Cardiac muscle cell (in vitro differentiated cells and primary cell): Measurements from ENCODE around the gene ZP4. TPM values are rescaled to one million over a fixed set of nuclear protein-coding genes. Genes with fewer than 3 reads are reported as not detected.

Experiments
- DNase-seq, 2 donors: peaks; one replicate each; pipeline versions ENCODE4 v3.0.0 to v3.0.0-alpha.2; 2010 to 2017; ENCODE audit warnings: low read depth in 1 of 2, low spot score in 1 of 2
- H3K27ac ChIP-seq: fragments of 200-600 bp; sonication (generic); 2 replicates; pipeline ENCODE4 v1.5.1; 2016
- H3K27me3 ChIP-seq: fragments of 200-600 bp; sonication (generic); 2 replicates; pipeline ENCODE4 v1.6.0; 2016; ENCODE audit warnings: control low read depth
- H3K36me3 ChIP-seq: fragments of 200-600 bp; sonication (generic); 2 replicates; pipeline ENCODE4 v1.5.1; 2016; ENCODE audit warnings: control low read depth
- H3K4me1 ChIP-seq: fragments of 200-600 bp; sonication (generic); 2 replicates; pipeline ENCODE4 v1.8.1; 2017; ENCODE audit warnings: low read depth, mild to moderate bottlenecking, mixed run types
- H3K4me3 ChIP-seq: fragments of 200-600 bp; sonication (generic); 2 replicates; pipeline ENCODE4 v1.5.1; 2016; ENCODE audit warnings: mild to moderate bottlenecking
- H3K9me3 ChIP-seq: fragments of 200-600 bp; sonication (generic); 2 replicates; pipeline ENCODE4 v1.5.1; 2017; ENCODE audit warnings: low read depth, mild to moderate bottlenecking, control low read depth
- polyA plus RNA-seq: library from polyadenylated mRNA; unstranded; fragments of >200 nt; fragmentation: Nextera tagmentation; extraction: Ambion mirVana; gene quantifications from 2 replicates; pipeline ENCODE4 v1.2.1, GENCODE V29; 2016
- total RNA-seq: library from RNA; depleted of rRNA; stranded (reverse); fragments of >200 nt; gene quantifications from 2 replicates; pipeline ENCODE4 v1.2.3, GENCODE V29; 2016
- TF ChIP-seq, protein P1 (sequence below): IDR thresholded peaks from 2 replicates; pipeline ENCODE4 v1.5.1; 2012; ENCODE audit warnings: low read depth, mild to moderate bottlenecking, low read length

Gene ZP4
- total and polyA plus RNA-seq, 2 experiments from 2014 or later, result not detected

DNA sequence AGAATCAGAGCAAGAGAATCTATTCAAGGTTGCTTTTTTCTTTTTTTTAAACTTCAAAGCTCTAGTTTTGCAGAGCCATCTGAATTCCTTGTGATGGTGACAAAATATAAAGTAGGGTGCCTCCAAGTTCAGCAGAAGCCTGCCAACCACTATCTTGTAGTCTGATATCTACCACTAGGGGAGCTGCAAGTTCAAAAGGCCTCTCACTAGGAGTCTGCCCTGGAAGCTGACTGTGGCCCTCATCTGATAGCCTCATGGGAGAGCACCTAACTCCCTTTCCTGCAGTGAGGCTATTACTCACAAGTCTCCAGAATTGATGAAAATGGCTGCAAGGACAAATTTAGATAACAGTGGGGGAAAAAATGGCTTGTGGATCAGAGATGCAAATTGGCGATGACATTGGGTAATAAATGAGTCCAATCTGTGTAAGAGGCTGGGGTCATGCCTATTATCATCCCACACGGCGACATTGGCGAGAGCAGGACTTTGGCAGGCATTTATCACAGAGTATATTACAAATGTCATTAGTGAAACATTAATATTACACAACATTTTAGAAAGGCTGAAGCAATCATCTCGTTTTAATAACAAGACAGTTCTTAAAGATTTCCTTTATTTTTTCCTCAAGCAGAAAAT is 10.7 kb upstream of the ZP4 start:
- no peak overlapping the region for H3K27ac ChIP-seq
- H3K4me1 ChIP-seq, result no peaks in the 10 kb centered on the region
- DNase-seq, result peak; percentile 1 to 47
- no peaks in the 10 kb centered on the region for H3K36me3 ChIP-seq
- H3K9me3 ChIP-seq, result no peaks in the 10 kb centered on the region
- no peaks in the 10 kb centered on the region for H3K27me3 ChIP-seq
- H3K4me3 ChIP-seq, result no peak overlapping the region
- TF ChIP-seq, protein P1, sequence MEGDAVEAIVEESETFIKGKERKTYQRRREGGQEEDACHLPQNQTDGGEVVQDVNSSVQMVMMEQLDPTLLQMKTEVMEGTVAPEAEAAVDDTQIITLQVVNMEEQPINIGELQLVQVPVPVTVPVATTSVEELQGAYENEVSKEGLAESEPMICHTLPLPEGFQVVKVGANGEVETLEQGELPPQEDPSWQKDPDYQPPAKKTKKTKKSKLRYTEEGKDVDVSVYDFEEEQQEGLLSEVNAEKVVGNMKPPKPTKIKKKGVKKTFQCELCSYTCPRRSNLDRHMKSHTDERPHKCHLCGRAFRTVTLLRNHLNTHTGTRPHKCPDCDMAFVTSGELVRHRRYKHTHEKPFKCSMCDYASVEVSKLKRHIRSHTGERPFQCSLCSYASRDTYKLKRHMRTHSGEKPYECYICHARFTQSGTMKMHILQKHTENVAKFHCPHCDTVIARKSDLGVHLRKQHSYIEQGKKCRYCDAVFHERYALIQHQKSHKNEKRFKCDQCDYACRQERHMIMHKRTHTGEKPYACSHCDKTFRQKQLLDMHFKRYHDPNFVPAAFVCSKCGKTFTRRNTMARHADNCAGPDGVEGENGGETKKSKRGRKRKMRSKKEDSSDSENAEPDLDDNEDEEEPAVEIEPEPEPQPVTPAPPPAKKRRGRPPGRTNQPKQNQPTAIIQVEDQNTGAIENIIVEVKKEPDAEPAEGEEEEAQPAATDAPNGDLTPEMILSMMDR, result no peak

DNA sequence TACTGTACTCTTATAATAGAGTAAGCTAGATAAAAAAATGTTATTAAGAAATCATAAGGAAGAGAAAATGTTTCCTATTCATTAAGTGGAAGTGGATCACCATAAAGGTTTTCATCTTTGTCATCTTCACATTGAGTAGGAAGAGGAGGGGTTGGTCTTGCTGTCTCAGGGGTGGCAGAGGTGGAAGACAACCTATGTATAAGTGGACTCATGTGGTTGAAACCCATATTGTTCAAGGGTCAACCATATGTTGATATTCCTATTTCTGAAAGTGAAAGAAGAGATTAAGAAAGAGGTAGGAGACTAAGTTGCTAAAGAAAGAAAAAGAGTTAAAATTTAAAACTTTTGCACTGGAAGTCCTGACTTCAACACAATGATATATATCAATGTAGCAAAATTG is 4.9 kb upstream of the ZP4 start:
- DNase-seq, result no peak
- Histone ChIP-seq H3K9me3 (no peaks in the 10 kb centered on the region), H3K4me1 (no peaks in the 10 kb centered on the region), H3K27ac (no peak overlapping the region), H3K4me3 (no peak overlapping the region), H3K36me3 (no peaks in the 10 kb centered on the region), H3K27me3 (no peaks in the 10 kb centered on the region)
- TF ChIP-seq, protein P1, result no peak

- no peaks in the 10 kb centered on the region for H3K4me1 ChIP-seq
- no peak overlapping the region for H3K4me3 ChIP-seq
- H3K27me3 ChIP-seq, result no peaks in the 10 kb centered on the region
- no peak for DNase-seq
- TF ChIP-seq, protein P1, result no peak
- no peaks in the 10 kb centered on the region for H3K9me3 ChIP-seq
- no peak overlapping the region for H3K27ac ChIP-seq
- no peaks in the 10 kb centered on the region for H3K36me3 ChIP-seq
Measured at GRCh38 chr1:237894131-237894530, 3.4 kb upstream of the ZP4 start.

DNA sequence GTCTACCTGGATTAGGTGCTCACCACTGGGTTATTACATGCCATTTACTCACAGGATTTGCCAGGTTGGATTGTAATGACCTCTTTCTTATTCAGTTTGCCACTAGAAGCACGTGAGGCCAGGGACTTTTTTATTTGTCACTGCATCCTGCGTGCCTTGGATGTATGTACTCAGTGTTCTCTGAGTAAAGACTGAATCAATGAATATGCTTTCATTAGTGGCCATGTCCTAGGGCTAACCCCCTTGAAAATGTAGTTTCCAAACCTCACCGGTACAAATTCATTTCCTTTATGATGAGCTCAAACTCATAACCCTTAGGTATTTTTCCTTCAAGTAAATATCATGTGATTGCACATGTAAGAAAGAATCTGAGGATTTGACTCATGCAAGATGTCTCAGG is 1.3 kb upstream of the ZP4 start:
- no peak overlapping the region for H3K4me3 ChIP-seq
- no peaks in the 10 kb centered on the region for H3K36me3 ChIP-seq
- DNase-seq, result no peak
- TF ChIP-seq, protein P1, result no peak
- H3K9me3 ChIP-seq, result no peaks in the 10 kb centered on the region
- H3K4me1 ChIP-seq, result no peaks in the 10 kb centered on the region
- H3K27ac ChIP-seq, result no peak overlapping the region
- H3K27me3 ChIP-seq, result no peaks in the 10 kb centered on the region

GRCh38 chr1:237891266-237891665 is 544 bp upstream of the ZP4 start:
- Histone ChIP-seq H3K4me1 (no peaks in the 10 kb centered on the region), H3K4me3 (no peak overlapping the region), H3K9me3 (no peaks in the 10 kb centered on the region), H3K36me3 (no peaks in the 10 kb centered on the region), H3K27me3 (no peaks in the 10 kb centered on the region), H3K27ac (no peak overlapping the region)
- no peak for DNase-seq
- TF ChIP-seq, protein P1, result no peak

DNA sequence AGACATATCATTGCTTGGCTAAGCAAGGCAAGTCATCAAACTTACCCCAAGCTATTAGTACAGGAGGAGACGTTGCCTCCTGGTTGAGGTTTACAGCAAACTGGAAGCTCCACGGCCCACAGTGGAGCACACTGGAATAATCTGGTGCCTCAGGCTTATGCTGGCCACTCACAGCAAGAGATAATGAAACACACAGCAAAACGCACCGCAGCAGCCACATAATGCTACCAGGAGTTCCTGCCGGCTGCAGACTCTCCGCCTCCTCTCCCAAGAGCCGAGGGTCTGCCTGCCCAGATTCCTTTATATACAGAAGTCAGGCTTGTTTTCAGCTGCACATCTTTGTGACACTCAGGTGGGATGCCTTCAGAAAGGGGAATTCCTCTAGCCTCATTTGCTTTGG is 306 bp downstream of the ZP4 start:
- DNase-seq, result no peak
- no peaks in the 10 kb centered on the region for H3K4me1 ChIP-seq
- no peaks in the 10 kb centered on the region for H3K27me3 ChIP-seq
- no peak overlapping the region for H3K4me3 ChIP-seq
- no peaks in the 10 kb centered on the region for H3K9me3 ChIP-seq
- H3K27ac ChIP-seq, result no peak overlapping the region
- TF ChIP-seq, protein P1, result no peak
- no peaks in the 10 kb centered on the region for H3K36me3 ChIP-seq
